GM19351 (cell line): Measurements from ENCODE around the gene CCDC141.

Experiments used
- ATAC-seq: cut with Tn5 transposase; IDR thresholded peaks from one replicate; pipeline ENCODE4 v1.9.1; 2021; ENCODE audit warnings: mild to moderate bottlenecking, moderate library complexity; ENCODE audit not compliant: unreplicated experiment

The CCDC141 gene

GRCh38 chr2:178980815-178981214 lies 69.1 kb downstream of the CCDC141 start:
- no peak for ATAC-seq

- ATAC-seq: no peak
Measured at GRCh38 chr2:178978667-178979066, 71.3 kb downstream of the CCDC141 start.

DNA sequence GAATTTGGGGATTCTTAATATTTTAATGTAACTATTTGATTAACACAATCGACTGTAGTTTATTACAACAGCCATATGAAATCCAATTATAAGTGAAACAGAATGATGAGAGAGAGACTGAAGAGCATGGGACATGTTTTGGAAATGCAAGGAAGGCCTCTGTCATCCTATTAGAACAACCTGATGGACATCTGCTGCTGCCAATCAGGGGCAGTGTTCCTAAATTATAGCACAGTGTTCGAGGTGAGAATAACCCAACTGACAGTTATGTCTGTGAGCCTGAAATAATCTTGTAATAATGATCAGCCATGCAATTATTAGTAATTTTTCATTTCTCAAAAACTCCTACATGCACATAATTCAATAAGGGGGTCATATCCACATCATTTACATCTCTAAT lies 73.6 kb downstream of the CCDC141 start:
- ATAC-seq: no peak

- no peak for ATAC-seq
Measured at GRCh38 chr2:178962805-178963433, 87.0 kb downstream of the CCDC141 start.

GRCh38 chr2:178962152-178962551 lies 87.8 kb downstream of the CCDC141 start:
- no peak for ATAC-seq

DNA sequence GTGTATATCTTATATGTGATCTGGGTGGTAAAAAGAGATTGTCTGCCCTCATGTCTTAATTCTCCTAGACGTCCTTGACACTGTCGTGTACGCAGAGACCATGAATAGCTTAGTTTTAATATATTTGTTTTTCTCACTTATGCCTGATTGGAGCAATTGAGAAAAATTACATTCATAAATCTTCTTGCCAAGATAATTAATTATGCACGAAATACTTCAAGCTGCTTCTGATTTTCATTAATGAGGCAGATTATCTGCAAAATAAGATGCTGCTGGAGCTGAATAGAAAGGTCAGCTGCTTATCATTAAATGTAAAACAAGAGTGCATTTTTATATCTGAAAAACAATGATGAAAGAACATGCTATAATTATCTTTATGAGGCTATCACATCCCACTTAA lies 95.9 kb downstream of the CCDC141 start:
- no peak for ATAC-seq

- ATAC-seq: no peak
Measured at GRCh38 chr2:178951266-178952006, 98.5 kb downstream of the CCDC141 start.

DNA sequence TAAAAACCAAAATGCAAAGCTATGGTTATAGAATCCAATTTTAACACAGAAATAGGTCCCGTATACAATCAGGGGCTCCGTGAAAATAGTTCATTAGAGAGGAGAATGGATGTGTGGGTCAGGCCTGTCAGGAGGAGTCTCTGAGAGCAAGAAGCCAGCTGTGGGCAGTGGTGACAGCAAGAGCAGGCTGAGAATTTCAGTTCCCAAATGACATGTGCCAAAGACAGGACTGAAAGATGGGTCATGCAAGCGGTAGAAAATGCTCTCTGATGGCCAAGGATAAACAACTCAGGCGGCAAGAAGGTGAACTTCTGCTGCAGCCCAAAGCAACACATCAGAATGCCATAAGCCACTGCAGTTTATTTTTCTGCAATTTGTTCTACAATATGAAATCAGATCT lies 100.4 kb downstream of the CCDC141 start:
- peak; percentile 98 for ATAC-seq

DNA sequence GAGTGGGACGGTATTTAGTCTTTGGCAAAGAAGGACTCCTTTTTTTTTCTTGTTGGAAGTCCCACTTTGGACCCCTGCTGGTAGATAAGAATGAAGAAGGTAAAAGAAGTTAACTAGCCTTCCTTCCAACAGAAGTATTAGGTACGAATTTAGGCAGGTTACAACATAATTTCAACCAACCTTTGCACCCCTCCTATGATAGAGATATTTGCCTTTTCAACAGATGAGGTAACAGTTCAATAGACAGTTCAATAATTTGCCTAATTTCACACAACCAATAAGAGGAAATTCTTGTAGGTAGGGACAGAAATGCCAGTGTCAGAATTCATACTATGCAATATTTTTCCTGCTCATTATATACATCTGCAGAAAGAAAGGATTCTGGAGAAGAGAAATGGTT lies 100.8 kb downstream of the CCDC141 start:
- no peak for ATAC-seq

- ATAC-seq: no peak
Measured at GRCh38 chr2:178947006-178947405, 102.9 kb downstream of the CCDC141 start.

DNA sequence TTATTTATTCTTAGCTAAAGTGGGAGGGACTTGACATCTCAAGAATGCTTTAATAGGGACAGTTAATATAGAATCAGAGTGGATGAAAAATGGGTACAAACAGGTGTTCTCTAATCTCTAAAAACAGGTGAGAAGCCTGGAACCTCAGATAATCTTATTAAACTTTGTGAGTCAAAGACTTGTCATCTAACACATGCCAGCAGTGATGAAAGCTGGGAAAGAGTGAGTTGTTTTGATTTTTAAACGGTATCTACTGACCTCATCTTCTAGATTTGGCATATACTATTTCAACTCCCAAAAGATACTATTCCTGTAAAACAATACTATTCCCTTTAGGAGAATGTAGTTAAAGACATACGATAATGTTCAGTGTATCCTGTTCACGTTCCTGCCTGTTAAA lies 103.4 kb downstream of the CCDC141 start:
- ATAC-seq: no peak

DNA sequence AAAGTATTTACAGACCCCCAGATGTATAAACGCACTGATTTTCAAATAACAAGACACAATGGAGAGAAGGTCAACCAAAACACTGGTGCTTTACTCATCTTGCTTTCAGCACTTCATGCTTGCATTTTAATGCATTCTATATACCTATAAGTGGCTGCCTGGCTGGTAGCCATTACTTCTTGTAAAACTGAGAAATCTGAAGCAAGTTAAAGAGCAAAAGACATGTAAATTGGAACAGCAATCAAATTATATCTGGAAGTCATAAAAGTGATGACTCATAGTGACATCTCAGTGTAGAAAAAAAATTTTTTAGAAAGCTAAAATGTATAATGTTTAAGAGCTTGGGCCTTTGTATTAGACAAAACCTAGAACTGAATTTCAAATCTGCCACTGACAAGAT lies 106.2 kb downstream of the CCDC141 start:
- no peak for ATAC-seq

DNA sequence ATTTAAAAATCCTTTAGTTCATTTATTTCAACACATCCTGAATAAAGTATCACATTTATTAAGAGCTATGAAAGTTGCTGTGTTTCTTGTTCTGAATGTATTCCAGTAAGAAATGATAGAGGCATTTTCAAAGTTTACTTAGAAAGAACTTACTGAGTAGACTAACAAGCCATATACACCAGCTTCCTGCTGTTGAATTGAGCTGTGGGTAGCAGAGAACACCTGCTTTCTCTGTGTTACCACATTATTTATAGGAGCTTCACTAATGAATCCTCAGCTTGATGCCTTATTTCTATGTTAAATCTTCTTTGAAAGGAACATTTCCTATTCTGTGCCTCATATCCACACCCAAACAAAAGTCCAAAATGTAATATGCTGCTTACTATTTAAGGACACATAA lies 115.4 kb downstream of the CCDC141 start:
- ATAC-seq: no peak

GRCh38 chr2:178933493-178933892 lies 116.4 kb downstream of the CCDC141 start:
- no peak for ATAC-seq

GRCh38 chr2:178928077-178928476 lies 121.9 kb downstream of the CCDC141 start:
- ATAC-seq: peak; percentile 88

DNA sequence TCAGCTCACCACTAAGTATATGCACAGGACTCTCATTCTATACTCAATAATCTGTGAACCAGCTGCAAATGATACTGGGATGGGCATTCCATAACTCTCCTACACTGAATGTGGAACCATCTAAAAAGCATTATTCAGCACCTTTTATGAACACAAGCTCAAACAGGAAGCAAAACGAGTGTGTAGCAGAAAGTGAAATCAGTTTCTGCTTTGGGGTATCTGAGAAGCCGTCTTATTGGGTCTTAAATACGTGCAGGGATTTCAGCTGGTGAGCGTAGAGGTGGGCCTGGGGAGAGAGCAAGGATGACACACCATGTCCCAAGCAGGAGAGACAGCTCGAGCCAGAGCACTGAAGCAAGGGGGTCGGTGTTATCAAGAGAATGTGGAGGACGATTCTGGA lies 122.8 kb downstream of the CCDC141 start:
- ATAC-seq: peak; percentile 44

- no peak for ATAC-seq
Measured at GRCh38 chr2:178924817-178925216, 125.1 kb downstream of the CCDC141 start.

GRCh38 chr2:178923546-178923945 lies 126.4 kb downstream of the CCDC141 start:
- ATAC-seq: no peak

- ATAC-seq: no peak
Measured at GRCh38 chr2:178920916-178921513, 128.9 kb downstream of the CCDC141 start.

GRCh38 chr2:178917555-178917954 lies 132.4 kb downstream of the CCDC141 start:
- ATAC-seq: no peak

DNA sequence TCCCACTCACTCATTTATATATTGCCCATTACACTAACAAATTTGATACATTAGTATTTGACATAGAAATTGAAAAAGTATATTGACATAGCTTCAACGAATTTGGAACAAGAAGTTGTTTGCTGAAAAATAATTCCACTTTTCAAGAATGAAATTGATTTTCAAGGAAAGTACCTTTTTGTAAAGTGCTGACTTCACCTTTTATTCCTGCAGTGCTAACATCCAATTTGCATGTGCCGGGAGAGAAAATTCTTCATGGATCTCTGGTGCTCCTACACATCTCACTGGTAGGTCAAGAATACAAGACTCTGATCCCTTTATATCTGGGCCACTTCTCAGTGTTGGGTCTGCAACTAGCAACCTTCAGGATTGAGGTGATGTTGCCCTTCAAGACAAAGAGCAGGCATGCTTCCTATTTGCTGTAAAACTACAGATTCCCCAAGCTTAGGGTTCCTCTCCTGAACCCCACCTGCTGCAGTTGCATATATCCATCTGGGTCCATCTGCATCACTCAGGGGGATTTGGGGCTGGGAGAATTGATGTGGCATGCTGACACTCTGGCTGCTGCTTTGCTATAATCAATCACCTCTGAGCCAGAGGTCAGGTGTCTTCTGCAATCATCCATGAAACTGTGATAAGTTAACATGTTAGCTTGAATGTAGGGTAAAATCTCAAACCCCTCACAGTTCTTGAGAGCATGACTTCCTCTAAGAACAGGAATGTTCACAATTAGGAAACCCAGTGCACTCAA lies 134.3 kb downstream of the CCDC141 start:
- ATAC-seq: no peak
